GM19239 (cell line): ENCODE results near the gene DAB1.

Experiments
- DNase-seq: peaks from one replicate; pipeline ENCODE4 v3.0.0; 2011; ENCODE audit warnings: low spot score; ENCODE audit not compliant: insufficient read length
- FAIRE-seq: peaks from 2 replicates; lab custom pipeline; 2011; peaks lifted over from hg19 to GRCh38; lab: Jason Lieb, UNC

DAB1 gene

GRCh38 chr1:57420981-57421785 lies 2.7 kb downstream of the DAB1 start:
- FAIRE-seq (no peak), DNase-seq (no peak)

GRCh38 chr1:57418971-57419370 lies 4.9 kb downstream of the DAB1 start:
- DNase-seq (no peak), FAIRE-seq (no peak)

- DNase-seq = no peak
These were observed 12.6 kb downstream of the DAB1 start for GRCh38 chr1:57411262-57411661.

GRCh38 chr1:57410508-57410907 lies 13.4 kb downstream of the DAB1 start:
- no peak for DNase-seq
- FAIRE-seq = no peak

More at GRCh38 chr1:57411262-57411661, 12.6 kb downstream of the DAB1 start:
- FAIRE-seq = no peak

GRCh38 chr1:57407928-57408327 lies 15.9 kb downstream of the DAB1 start:
- no peak for DNase-seq
- no peak for FAIRE-seq

GRCh38 chr1:57406428-57406970 lies 17.4 kb downstream of the DAB1 start:
- DNase-seq (no peak), FAIRE-seq (no peak)

GRCh38 chr1:57404884-57405283 lies 19.0 kb downstream of the DAB1 start:
- no peak for DNase-seq
- no peak for FAIRE-seq

- FAIRE-seq (no peak), DNase-seq (no peak)
These were observed 20.7 kb downstream of the DAB1 start for GRCh38 chr1:57403201-57403600.

- no peak for FAIRE-seq
- no peak for DNase-seq
These were observed 22.2 kb downstream of the DAB1 start for GRCh38 chr1:57401671-57402070.

GRCh38 chr1:57400048-57400447 lies 23.8 kb downstream of the DAB1 start:
- DNase-seq = no peak
- no peak for FAIRE-seq

- no peak for DNase-seq
- no peak for FAIRE-seq
These were observed 30.7 kb downstream of the DAB1 start for GRCh38 chr1:57393058-57393584.

- DNase-seq (no peak), FAIRE-seq (no peak)
These were observed 38.5 kb downstream of the DAB1 start for GRCh38 chr1:57385336-57385735.

GRCh38 chr1:57384901-57385300 lies 39.0 kb downstream of the DAB1 start:
- FAIRE-seq (no peak), DNase-seq (no peak)

- DNase-seq (no peak), FAIRE-seq (no peak)
These were observed 39.6 kb downstream of the DAB1 start for GRCh38 chr1:57384284-57384683.

- DNase-seq (no peak), FAIRE-seq (no peak)
These were observed 42.0 kb downstream of the DAB1 start for GRCh38 chr1:57381871-57382270.

GRCh38 chr1:57381426-57381825 lies 42.4 kb downstream of the DAB1 start:
- FAIRE-seq (no peak), DNase-seq (no peak)

- DNase-seq (no peak), FAIRE-seq (no peak)
These were observed 42.9 kb downstream of the DAB1 start for GRCh38 chr1:57380923-57381322.

GRCh38 chr1:57378534-57378933 lies 45.3 kb downstream of the DAB1 start:
- no peak for DNase-seq
- no peak for FAIRE-seq

- DNase-seq (no peak), FAIRE-seq (no peak)
These were observed 46.3 kb downstream of the DAB1 start for GRCh38 chr1:57377339-57378139.

- DNase-seq = no peak
- FAIRE-seq = no peak
These were observed 47.8 kb downstream of the DAB1 start for GRCh38 chr1:57376041-57376440.

GRCh38 chr1:57369889-57370288 lies 54.0 kb downstream of the DAB1 start:
- FAIRE-seq (no peak), DNase-seq (no peak)
